Raji (cell line): ENCODE results near the gene TNFSF15.

Source experiments
- POLR2A ChIP-seq: IDR thresholded peaks from 2 replicates; pipeline ENCODE4 v1.6.1; 2011; ENCODE audit warnings: low read depth, low read length, control low read depth; ENCODE audit not compliant: insufficient read depth

Gene TNFSF15

GRCh38 chr9:114805670-114806525 lies at the start of gene TNFSF15:
TNFSF15 (minus strand) TSS chr9:114806039; CDS start chr9:114806012, 27 bp downstream.
- TF ChIP-seq POLR2A, result no peak

- TF ChIP-seq POLR2A, result no peak
These were observed 49.6 kb upstream of the TNFSF15 start for GRCh38 chr9:114855488-114855887.

DNA sequence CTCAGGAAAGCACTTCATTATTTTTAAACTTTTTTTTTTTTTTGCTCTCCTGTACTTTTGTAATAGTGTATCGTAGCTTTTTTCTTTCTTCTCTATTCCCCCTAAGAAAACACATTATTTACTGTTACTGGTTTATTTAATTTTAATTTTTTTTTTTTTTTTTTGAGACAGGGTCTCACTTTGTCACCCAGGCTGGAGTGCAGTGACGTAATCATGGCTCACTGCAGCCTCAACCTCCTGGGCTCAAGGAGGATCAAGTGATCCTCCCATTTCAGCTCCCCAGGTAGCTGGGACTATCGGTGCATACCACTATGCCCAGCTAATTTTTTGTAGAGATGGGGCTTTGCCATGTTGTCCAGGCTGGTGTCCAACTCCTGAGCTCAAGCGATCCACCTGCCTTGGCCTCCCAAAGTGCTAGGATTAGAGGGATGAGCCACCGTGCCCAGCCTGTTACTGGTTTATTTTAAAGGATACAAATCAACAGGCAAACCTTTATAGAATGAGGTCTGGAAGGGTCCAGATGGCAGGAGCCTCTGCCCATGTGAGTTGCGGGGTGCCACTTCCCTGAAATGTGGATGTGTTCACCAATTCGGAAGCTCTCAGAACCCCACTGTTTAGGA lies 49.0 kb upstream of the TNFSF15 start:
- no peak for TF ChIP-seq POLR2A

DNA sequence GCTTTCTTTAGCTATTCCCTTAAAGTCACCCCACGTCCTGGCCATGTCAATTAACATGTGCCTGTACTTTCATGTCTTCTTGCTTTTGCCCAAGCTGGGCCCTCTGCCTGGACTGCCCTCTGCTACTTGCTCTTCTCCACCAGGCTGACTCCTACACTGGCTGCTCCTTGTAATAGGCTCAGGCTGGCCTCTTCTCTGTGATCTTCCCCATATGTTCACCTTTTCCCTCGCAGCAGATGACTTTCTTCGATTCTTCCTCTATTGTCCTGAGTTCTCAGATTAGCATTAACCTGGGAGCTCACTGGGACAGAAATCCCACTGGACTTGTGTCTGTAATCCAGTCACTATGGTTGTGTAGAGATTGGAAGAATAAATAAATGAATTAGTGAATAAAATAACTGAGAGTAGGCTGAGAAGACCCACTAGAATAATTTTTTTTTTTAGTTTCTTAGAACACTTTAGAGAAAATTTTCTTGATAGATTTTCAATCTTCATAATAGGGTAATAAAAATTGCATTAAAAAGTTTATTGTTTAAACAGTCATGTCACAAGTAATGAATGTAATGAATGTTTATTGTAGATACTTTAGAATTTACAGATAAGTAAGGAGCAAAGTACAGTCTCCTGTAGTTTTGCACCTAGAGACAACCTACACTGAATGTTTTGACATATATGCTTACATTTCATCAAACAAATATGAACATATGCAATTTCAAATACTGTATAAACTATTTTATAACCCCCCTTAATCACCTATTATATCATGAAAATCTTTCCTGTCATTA lies 47.4 kb upstream of the TNFSF15 start:
- TF ChIP-seq POLR2A, result no peak

DNA sequence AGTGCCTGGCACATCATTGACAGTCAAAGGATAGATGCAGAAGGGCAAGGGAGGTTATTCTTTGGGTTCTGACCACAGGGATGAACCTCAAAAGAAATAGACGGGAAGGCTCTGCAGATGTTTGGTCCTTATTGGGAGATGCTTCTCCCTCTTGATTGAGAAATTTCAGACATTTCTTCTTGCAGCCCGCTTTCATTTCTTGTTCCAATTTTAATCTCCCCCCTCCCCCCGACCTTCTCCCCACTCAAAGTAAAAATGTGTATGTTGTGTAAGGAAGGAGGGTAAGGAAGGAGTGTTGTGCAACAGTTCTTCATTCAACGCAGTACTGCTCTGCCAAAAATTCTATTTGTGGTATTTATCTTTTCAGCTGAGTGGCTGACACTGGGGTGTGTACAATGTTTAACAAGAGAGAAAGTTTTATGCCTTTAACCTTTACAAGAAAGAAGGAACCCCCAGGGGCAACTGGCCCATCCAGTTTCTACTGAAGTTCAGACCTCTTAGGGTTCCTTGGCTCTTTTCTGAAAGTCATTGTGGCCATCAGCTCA lies 46.3 kb upstream of the TNFSF15 start:
- TF ChIP-seq POLR2A, result no peak

DNA sequence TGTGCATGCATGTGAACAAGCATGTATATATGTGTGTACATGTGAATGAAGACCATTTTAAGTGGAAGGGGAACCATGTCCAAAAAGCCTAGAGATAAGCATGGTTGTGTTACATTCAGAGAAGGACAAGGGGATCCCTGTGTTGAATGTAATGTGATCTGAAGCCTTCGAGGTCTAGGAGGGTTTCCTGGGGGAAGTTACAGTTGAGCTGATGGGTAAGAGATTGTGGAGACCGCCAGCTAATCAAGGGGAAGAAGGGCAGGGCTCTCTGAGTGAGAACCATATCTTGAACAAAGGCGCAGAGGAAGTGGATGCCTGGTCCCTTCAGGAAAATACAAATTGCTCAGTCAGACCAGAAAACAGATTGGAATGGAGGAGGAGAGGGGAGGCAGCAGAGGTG lies 45.5 kb upstream of the TNFSF15 start:
- TF ChIP-seq POLR2A, result no peak

DNA sequence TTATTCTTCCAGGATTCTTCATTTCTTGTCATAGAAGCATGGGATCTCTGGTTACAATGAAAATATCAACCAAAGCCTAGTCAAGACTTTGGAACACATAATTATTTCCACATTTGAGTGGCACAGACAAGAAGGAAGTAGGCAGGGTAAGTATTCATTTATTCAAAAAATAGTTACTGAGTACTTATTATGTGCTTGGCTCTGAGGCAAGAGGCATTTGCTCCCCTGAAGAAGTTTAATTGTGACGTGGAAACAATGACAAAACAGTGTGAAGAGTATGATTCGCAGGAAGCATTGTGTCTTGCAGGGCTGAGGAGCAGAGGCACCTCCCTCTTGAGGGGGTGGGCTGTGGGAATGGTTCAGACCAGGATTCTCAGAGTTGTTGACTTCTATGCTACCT lies 45.0 kb upstream of the TNFSF15 start:
- TF ChIP-seq POLR2A, result no peak

DNA sequence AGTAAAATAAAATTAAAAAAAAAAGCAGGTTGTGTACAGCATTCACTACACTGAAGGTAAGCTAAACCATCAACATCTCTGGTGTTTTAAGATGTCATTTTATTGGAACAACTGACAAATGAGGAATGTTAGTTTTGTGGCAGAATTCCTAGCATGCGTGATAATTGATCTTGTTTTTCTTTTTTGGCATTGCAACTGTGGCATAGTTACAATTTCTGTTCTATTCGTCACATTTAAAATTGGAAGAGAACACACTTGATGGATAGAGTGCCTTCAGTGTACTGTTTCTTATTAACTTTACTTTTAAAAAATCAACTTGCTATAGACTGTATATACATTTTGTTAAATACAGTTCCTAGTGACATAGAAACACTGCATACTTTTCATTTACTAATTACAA lies 43.6 kb upstream of the TNFSF15 start:
- no peak for TF ChIP-seq POLR2A

- TF ChIP-seq POLR2A, result no peak
These were observed 41.9 kb upstream of the TNFSF15 start for GRCh38 chr9:114847492-114848417.

DNA sequence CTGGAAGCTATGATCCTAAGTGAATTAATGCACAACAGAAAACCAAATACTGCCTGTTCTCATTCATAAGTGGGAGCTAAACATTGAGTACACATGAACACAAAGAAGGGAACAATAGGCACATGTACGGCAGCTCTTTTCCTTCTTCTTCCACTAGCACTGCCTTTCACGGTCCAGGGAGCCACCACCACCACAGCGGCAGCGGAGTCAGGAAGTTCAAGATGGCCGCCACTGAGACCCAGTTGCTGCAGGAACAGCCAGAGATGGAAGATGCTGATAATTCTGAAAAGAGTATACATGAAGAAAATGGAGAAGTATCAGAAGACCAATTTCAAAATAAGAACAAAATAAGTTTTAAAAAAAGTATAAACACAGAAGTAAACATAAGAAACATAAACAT lies 39.5 kb upstream of the TNFSF15 start:
- TF ChIP-seq POLR2A, result no peak

GRCh38 chr9:114844766-114845165 lies 38.9 kb upstream of the TNFSF15 start:
- no peak for TF ChIP-seq POLR2A

GRCh38 chr9:114837923-114838322 lies 32.1 kb upstream of the TNFSF15 start:
- no peak for TF ChIP-seq POLR2A

DNA sequence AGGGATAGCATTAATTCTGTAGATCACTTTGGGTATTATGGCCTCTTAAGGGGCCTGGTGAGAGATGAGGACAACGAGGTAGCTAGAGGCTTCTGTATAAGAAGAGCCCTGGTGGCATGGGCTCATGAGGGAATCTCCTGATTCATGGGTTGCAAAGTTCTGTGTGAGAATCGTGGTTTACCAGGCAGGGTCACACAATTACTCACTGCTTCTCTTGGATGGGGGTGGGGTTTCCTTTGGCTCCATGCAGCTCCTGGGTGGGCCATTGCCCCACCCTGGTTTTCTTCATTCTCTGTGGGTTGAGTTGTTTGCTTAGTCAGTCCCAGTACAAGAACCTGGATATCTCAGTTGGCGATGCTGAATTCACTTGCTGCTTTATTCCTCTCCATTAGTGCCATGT lies 30.9 kb upstream of the TNFSF15 start:
- no peak for TF ChIP-seq POLR2A

DNA sequence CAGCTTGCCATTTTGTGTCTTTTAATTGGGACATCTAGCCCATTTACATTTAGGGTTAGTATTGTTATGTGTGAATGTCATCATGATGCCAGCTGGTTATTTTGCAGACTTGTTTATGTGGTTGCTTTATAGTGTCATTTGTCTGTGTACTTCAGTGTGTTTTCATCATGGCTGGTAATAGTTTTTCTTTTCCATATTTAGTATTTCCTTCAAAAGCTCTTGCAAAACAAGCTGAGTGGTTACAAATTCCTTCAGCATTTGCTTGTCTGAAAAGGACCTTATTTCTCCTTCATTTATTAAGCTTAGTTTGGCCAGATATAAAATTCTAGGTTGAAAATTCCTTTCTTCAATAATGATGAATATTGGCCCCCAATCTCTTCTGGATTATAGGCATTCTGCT lies 28.5 kb upstream of the TNFSF15 start:
- no peak for TF ChIP-seq POLR2A
